SK-N-SH treated with all-trans-retinoic acid at 6 μM for 48 hours (cell line): ENCODE measurements around the gene OR13A1.

Experiments used
- ARNTL ChIP-seq: fragments of 450-650 bp; formaldehyde crosslinking; IDR thresholded peaks from 2 replicates; pipeline ENCODE4 v1.5.0; 2020; ENCODE audit warnings: low read depth, mild to moderate bottlenecking, moderate library complexity, borderline replicate concordance
- CREB5 ChIP-seq: fragments of 250-450 bp; sonication (Bioruptor Pico); IDR thresholded peaks from 2 replicates; pipeline ENCODE4 v1.5.1; 2020; ENCODE audit warnings: low read depth, mild to moderate bottlenecking, moderate library complexity
- CSDC2 ChIP-seq: fragments of 250-450 bp; sonication (Bioruptor Pico); IDR thresholded peaks from 2 replicates; pipeline ENCODE4 v1.5.0; 2020; ENCODE audit warnings: mild to moderate bottlenecking, moderate library complexity
- CSRNP3 ChIP-seq: fragments of 250-450 bp; sonication (Bioruptor Pico); IDR thresholded peaks from 2 replicates; pipeline ENCODE4 v1.5.1; 2021; ENCODE audit warnings: mild to moderate bottlenecking, moderate library complexity
- OSR1 ChIP-seq: fragments of 250-450 bp; sonication (Bioruptor Pico); IDR thresholded peaks from 2 replicates; pipeline ENCODE4 v1.8.0; 2022; ENCODE audit warnings: moderate library complexity, mild to moderate bottlenecking, inconsistent platforms
- PATZ1 ChIP-seq: fragments of 250-450 bp; sonication (Bioruptor Pico); IDR thresholded peaks from 2 replicates; pipeline ENCODE4 v1.8.0; 2020; ENCODE audit warnings: mild to moderate bottlenecking, moderate library complexity, borderline replicate concordance
- PPARA ChIP-seq: fragments of 250-450 bp; sonication (Bioruptor Pico); IDR thresholded peaks from 2 replicates; pipeline ENCODE4 v1.5.0; 2020; ENCODE audit warnings: mild to moderate bottlenecking, borderline replicate concordance
- RARB ChIP-seq: fragments of 250-450 bp; sonication (Bioruptor Pico); IDR thresholded peaks from 2 replicates; pipeline ENCODE4 v1.8.0; 2021; ENCODE audit warnings: mild to moderate bottlenecking, moderate library complexity
- SNAI2 ChIP-seq: fragments of 250-450 bp; sonication (Bioruptor Pico); IDR thresholded peaks from 2 replicates; pipeline ENCODE4 v1.5.0; 2020; ENCODE audit warnings: mild to moderate bottlenecking, moderate library complexity
- TCF4 ChIP-seq: fragments of 250-450 bp; sonication (Bioruptor Pico); IDR thresholded peaks from 2 replicates; pipeline ENCODE4 v1.8.0; 2021; ENCODE audit warnings: mild to moderate bottlenecking, moderate library complexity, borderline replicate concordance
- TOX ChIP-seq: fragments of 250-450 bp; sonication (Bioruptor Pico); IDR thresholded peaks from 2 replicates; pipeline ENCODE4 v1.8.0; 2021; ENCODE audit warnings: mild to moderate bottlenecking, moderate library complexity, borderline replicate concordance
- TSHZ2 ChIP-seq: fragments of 250-450 bp; sonication (Bioruptor Pico); IDR thresholded peaks from 2 replicates; pipeline ENCODE4 v1.5.0; 2020; ENCODE audit warnings: mild to moderate bottlenecking, moderate library complexity

GRCh38 chr10:45257600-45257999, 57.8 kb downstream of the OR13A1 start:
- no peak for TF ChIP-seq TSHZ2 (CRISPR knock-in tag)
- TF ChIP-seq TOX: no peak
- TF ChIP-seq TCF4 (CRISPR knock-in tag): no peak
- no peak for TF ChIP-seq RARB (CRISPR knock-in tag)
- no peak for TF ChIP-seq CREB5 (CRISPR knock-in tag)
- TF ChIP-seq OSR1 (CRISPR knock-in tag): no peak
- no peak for TF ChIP-seq PPARA (CRISPR knock-in tag)
- TF ChIP-seq CSDC2: no peak
- no peak for TF ChIP-seq PATZ1 (CRISPR knock-in tag)
- no peak for TF ChIP-seq ARNTL (CRISPR knock-in tag)
- TF ChIP-seq CSRNP3: no peak
- TF ChIP-seq SNAI2: no peak
